DMS114 treated with DMSO at 0.1 percent for 48 hours (cell line): ENCODE results near the gene PRIMA1.

Experiments
- DNase-seq: peaks from one replicate; lab custom pipeline; 2025; ENCODE audit not compliant: unreplicated experiment; lab: John Stamatoyannopoulos, UW

The PRIMA1 gene

GRCh38 chr14:93733631-93734030 lies 54.7 kb downstream of the PRIMA1 start:
- no peak for DNase-seq

GRCh38 chr14:93733231-93733630 lies 55.1 kb downstream of the PRIMA1 start:
- DNase-seq: no peak

- DNase-seq: no peak
These were observed 55.8 kb downstream of the PRIMA1 start for GRCh38 chr14:93732524-93732923.

GRCh38 chr14:93731753-93732152 lies 56.5 kb downstream of the PRIMA1 start:
- DNase-seq: no peak

- DNase-seq: no peak
These were observed 58.3 kb downstream of the PRIMA1 start for GRCh38 chr14:93729993-93730392.

GRCh38 chr14:93728651-93729016 lies 59.7 kb downstream of the PRIMA1 start:
- no peak for DNase-seq

GRCh38 chr14:93727917-93728650 lies 60.2 kb downstream of the PRIMA1 start:
- no peak for DNase-seq

- no peak for DNase-seq
These were observed 61.1 kb downstream of the PRIMA1 start for GRCh38 chr14:93727039-93727740.

- no peak for DNase-seq
These were observed 62.3 kb downstream of the PRIMA1 start for GRCh38 chr14:93725993-93726392.

- DNase-seq: no peak
These were observed 63.2 kb downstream of the PRIMA1 start for GRCh38 chr14:93725002-93725582.

- DNase-seq: no peak
These were observed 65.3 kb downstream of the PRIMA1 start for GRCh38 chr14:93723001-93723400.

- no peak for DNase-seq
These were observed 67.3 kb downstream of the PRIMA1 start for GRCh38 chr14:93720981-93721483.

- no peak for DNase-seq
These were observed 68.0 kb downstream of the PRIMA1 start for GRCh38 chr14:93720076-93720815.

GRCh38 chr14:93719256-93719655 lies 69.0 kb downstream of the PRIMA1 start:
- DNase-seq: no peak

GRCh38 chr14:93717668-93718320 lies 70.5 kb downstream of the PRIMA1 start:
- no peak for DNase-seq

GRCh38 chr14:93716746-93717667 lies 71.3 kb downstream of the PRIMA1 start:
- DNase-seq: no peak

GRCh38 chr14:93716002-93716745 lies 72.1 kb downstream of the PRIMA1 start:
- DNase-seq: no peak

- no peak for DNase-seq
These were observed 72.9 kb downstream of the PRIMA1 start for GRCh38 chr14:93715279-93715927.

- no peak for DNase-seq
These were observed 73.7 kb downstream of the PRIMA1 start for GRCh38 chr14:93714605-93715004.
